Fibroblast of pulmonary artery (primary cell): Measurements from ENCODE around the gene ZDHHC5.

Experiments
- DNase-seq: peaks from one replicate; pipeline ENCODE4 v3.0.0-alpha.2; 2010; ENCODE audit warnings: low read depth
- H3K4me3 ChIP-seq: replicated peaks from 2 replicates; pipeline ENCODE4 v1.5.1; 2011; ENCODE audit warnings: low read depth, mild to moderate bottlenecking, control low read depth, low read length, moderate library complexity
- CTCF ChIP-seq: IDR thresholded peaks from 2 replicates; pipeline ENCODE4 v1.5.1; 2011; ENCODE audit warnings: mild to moderate bottlenecking, control low read depth, low read length, inconsistent platforms; ENCODE audit errors: missing control alignments

Gene ZDHHC5

GRCh38 chr11:57746920-57747319 is 79.0 kb downstream of the ZDHHC5 start:
- no peak for DNase-seq
- no peak for TF ChIP-seq CTCF
- no peak overlapping the region for H3K4me3 ChIP-seq
